Activated naive CD8-positive, alpha-beta T cell treated with anti-CD3 and anti-CD28 coated beads, Interleukin-2, amount 50 U/mL, for 16 hours (primary cell): ENCODE results near the gene MOK.

Experiments
- DNase-seq: peaks from one replicate; pipeline ENCODE4 v3.0.0-alpha.2; 2020; ENCODE audit warnings: low read depth, low spot score

MOK gene

GRCh38 chr14:102225936-102226335 is 79.0 kb downstream of the MOK start:
- DNase-seq, result no peak

GRCh38 chr14:102225386-102225785 is 79.6 kb downstream of the MOK start:
- no peak for DNase-seq

DNA sequence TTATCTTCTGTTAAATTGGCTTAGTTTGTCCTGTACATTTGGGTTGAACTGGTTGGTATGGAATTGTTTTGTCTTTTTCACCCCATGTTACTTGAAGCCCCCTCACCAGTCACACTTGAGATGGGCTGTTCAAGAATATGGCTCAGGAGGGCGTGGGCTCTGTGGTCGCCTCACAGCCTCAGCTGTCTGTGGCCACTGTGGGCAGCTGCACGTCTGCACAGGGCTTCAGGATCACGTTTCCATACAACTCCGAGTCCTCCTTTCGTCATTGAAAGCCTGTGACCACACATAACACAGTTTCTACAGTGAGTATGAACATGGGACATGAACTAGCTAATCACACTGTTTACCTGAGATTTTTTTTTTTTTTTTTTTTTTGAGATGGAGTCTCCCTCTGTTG is 81.3 kb downstream of the MOK start:
- no peak for DNase-seq

DNA sequence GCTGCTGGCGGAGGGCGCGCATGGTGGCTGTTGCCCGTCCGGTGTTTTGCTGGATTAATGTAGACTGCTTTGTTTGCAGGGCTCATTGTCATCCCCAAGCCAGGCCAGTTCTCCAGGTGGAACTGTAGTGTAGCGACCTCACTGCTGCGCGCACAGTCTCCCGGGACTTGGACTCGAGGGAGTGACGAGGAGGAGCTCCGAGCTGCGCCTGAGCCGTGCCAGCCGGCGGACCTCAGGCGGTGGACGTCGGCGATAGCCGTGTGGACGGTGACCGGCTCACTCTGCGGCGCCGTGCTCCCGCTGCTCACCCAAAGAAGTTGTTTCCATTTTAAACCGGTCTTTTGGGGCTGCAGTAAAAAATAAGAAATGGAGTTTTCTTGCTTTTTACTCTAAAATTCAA is 82.2 kb downstream of the MOK start:
- DNase-seq, result no peak

- DNase-seq, result no peak
Observed at GRCh38 chr14:102222009-102222575, 82.9 kb downstream of the MOK start.

DNA sequence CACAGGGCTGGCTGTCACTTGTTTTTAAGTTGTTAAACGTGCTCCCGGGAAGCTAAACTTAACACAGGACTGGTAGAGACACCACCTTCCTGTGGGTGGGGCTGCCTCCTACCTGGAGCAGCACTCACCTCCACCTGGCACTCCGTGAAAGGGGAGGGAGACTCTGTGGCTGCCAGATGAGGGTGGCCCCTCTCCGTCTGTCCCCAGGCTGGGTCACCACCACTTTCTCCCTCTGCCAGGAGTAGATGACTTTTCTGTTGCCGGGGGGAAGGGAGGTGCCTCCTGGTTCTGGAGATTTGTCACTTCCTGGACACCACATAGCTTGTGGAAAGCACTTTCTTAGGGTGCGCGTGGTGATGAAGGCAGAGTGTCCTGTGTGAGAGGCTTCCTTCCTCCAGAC is 83.9 kb downstream of the MOK start:
- no peak for DNase-seq

- no peak for DNase-seq
Observed at GRCh38 chr14:102220031-102220430, 84.9 kb downstream of the MOK start.

GRCh38 chr14:102219316-102219715 is 85.6 kb downstream of the MOK start:
- DNase-seq, result no peak

DNA sequence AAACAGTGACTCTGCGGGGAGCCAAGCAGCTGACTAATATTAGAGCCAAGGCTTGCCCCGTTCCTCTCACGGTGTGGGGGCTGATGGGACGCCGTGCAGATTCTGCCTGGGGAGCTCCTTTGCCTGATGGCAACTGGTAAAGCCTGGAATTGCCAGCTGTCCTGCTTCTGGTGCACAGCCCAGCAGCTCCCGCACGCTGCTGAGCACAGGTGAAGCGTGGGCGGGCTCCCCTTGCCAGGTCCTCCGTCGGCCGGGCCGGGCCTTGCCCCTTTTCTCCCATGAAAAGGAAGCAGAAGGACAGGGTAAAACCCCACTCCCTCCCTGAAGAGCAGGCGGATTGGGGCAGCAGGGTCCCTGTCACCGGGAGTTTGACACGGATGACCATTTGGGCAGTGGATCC is 86.3 kb downstream of the MOK start:
- DNase-seq, result no peak

- DNase-seq, result no peak
Observed at GRCh38 chr14:102217987-102218421, 87.0 kb downstream of the MOK start.

DNA sequence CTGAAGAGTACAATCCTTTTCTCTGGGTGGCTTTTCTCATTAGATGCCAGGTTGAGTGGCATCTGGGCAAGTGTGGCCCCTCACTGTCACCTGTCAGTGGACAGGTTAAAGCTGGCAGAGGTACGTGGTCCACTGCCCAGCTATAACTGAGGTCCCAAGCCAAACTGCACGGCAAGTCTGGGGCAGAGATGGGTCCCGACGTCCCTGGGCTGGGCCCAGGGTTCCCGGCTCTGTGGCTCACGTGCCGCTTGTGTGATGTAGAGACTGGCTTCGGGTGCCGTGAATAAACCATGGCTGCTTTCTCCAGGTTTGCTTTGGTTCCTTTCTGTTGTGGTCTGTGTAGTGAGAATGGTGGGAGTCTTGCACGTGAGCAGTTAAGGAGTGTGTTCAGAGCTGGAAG is 87.6 kb downstream of the MOK start:
- no peak for DNase-seq

- no peak for DNase-seq
Observed at GRCh38 chr14:102215576-102216250, 89.3 kb downstream of the MOK start.

DNA sequence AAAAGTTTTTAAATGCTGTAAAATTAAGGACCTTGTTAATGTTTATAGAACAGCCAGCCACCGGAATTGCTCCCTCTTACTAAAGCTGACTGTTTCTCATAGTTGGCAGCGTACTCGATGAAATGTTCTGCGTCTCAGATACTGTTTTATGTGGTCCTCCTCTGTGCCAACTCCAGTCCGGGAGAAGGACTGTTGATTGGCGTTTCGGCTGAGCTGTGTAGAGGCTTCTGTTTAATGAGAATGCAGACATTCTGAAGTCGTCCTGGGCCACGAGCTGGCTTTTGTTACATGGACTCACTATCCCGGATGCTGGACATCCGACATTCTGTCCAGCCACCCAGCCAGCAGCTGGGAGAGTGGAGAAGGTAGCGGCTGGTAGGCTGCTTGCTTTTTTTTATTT is 89.9 kb downstream of the MOK start:
- no peak for DNase-seq

GRCh38 chr14:102213984-102214658 is 90.8 kb downstream of the MOK start:
- no peak for DNase-seq

DNA sequence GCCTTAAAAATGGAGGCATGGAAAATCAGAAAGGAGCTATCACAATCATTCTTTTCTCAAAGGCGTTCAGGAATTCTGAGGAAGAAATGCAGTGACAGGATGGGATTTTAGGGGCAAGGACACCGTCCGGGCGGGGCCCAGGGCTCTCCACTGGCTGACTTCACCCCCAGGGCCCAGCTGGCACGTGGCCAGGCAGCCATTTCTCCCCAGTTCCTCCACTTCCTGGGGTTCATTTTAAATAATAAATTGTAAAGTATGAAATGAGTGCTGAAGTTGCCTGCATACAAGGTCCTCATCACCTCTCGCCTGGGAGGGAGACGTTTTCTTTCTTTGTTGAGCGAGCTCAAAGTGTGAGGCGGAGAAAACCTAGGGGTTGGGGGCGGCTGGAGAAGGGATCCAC is 91.5 kb downstream of the MOK start:
- no peak for DNase-seq

DNA sequence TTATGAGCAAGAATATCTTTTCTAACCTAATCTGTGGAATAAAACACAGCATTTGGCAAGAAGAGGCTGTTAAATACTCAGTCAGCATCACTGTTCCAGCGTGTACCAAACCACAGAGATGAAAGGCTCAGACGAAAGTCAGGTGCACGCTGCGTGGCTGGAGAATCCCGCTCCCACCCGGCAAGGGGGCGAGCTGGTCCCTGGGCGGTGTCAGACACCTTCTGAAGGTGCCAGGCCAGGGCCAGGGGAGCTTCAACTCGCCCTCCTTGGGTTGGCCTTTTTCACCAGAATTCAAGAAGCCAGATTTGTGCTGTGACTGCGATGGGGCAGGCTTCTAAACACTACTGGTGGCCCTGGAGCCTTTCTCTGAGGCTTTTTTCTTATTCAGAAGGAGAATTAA is 92.1 kb downstream of the MOK start:
- DNase-seq, result no peak

GRCh38 chr14:102212356-102212755 is 92.6 kb downstream of the MOK start:
- DNase-seq, result no peak

DNA sequence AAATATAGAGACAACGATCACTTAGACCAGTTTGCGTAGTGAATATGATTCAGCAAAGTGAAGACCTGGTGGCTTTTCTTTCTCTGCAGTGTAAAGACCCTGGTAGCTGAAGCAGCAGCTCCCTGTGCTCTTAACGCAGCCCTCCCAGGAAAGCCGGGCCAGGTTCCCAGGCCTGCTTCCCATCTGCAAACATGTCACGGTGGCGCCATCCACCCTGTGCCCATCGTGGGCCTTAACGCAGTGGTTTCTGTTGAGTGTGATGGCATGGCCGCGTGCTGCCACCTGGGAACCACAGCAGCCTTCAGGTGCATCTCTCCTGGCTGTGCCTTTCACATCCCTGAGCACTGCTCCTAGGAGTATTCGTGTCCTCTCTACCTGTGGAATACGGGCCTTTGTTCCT is 93.7 kb downstream of the MOK start:
- DNase-seq, result no peak

GRCh38 chr14:102210421-102211042 is 94.4 kb downstream of the MOK start:
- DNase-seq, result no peak

- no peak for DNase-seq
Observed at GRCh38 chr14:102209224-102209966, 95.6 kb downstream of the MOK start.

- no peak for DNase-seq
Observed at GRCh38 chr14:102208741-102209140, 96.2 kb downstream of the MOK start.

- no peak for DNase-seq
Observed at GRCh38 chr14:102207831-102208365, 97.1 kb downstream of the MOK start.
